ENCODE results near the gene SNAPC2.
A peak's percentile ranks its signal among the peaks of the same experiment; 100 is the strongest.

DNA sequence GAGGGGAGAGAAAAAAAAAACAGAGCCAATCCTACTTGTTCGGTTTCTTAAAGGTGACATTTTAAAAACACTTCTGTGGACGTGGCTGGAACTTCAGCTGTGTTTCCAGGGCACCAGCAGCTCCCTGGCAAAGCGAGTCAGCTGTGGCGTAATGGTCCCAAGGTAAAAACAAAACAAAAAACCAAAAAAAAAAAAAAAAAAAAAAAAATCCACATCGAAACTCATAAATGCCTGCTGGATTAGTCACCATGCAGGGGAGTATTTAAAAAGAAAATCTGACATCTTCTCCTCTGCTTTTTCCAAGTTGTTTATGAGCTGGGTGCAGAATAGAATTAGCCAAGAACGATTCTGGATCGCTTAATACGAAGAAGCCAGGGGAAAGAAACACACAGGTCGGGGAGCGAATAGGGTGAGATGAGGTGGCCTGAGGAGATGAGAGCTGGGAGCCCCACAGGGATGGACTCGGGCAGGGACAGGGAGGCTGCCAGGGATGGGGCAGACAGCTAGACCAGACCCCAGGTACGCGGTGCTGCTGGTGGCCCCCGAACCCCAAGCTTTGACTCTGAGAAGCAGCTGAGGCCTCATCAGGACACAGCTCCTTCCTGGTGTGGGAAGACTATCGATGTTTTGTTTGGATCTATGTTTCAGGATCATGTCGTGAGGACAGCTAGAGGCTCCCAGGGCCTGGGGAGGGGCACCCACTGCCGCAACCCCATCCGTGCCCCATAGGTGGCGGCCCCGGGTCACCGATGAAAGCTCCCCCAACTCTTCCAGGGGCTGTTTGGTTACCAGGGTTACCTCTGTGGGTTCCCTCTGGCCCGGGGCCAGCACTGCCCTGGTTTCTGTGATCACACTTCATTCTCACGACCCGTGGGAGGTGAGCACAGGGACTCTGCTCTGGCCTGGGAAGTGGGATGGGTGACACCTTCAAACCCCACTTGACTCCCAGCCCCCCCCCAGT is 8.9 kb downstream of the SNAPC2 start:
- peak in 3 of 6 experiments; percentile 24 to 27 (median 25) for TF ChIP-seq CTCF (IDR thresholded peaks at IDR 0.05)
- TF ChIP-seq EP300 (IDR thresholded peaks at IDR 0.05): no peak
- no peak for TF ChIP-seq POLR2A (IDR thresholded peaks at IDR 0.05)

Measured in upper lobe of left lung (tissue), 4 donors.